ENCODE measurements around the gene CACNA1H.
A peak's percentile ranks its signal among the peaks of the same experiment; 100 is the strongest.

DNA sequence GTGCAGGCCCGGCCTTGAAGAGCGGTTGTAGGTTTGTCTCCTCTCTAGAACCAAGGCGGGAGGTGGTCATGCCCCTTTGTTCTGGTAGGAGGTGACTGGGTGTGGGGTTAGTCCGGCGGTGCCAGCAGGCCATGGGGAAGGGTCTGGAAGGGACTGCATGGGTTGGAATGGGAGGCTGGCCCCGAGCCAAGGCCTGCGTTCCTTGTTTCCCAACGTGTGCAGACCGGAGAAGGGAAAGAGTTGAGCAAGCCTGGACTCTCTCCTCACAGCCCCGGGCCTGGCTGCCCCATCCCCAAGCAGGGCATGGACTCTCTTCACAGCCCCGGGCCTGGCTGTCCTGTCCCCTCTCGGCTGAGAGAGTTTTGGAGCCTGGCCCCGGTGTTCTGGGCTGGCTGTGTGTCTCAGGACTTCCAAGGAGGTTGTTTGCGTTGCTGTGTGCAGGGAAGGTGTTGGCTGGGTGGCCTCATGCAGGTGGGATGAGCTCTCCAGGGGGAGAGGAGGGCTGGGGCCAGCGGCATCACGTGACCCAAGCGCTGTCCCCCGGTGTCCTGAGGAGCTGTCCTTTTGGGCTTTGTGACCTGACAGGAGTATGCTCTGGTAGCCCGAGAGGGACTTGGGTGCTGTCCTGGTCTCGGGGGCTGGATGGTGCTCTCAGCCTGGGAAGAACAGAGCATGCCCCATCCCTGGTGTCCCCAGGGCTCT is 2.6 kb downstream of the CACNA1H start:
- TF ChIP-seq EZH2phosphoT487 (IDR thresholded peaks at IDR 0.05; ENCODE audit: insufficient read depth, low read depth) (no peak), EZH2 (IDR thresholded peaks at IDR 0.05; ENCODE audit: insufficient read depth, poor library complexity, severe bottlenecking) (peak; percentile 36)

Measured in GM23248 (cell line).